HG03469 (cell line): ENCODE data around the gene HMGN1.

ENCODE experiments used
- ATAC-seq: cut with Tn5 transposase; IDR thresholded peaks from one replicate; pipeline ENCODE4 v1.9.1; 2021; ENCODE audit warnings: mild to moderate bottlenecking, moderate library complexity, moderate number of reproducible peaks; ENCODE audit not compliant: unreplicated experiment

Gene HMGN1

GRCh38 chr21:39311164-39311563, 37.7 kb downstream of the HMGN1 start:
- no peak for ATAC-seq

DNA sequence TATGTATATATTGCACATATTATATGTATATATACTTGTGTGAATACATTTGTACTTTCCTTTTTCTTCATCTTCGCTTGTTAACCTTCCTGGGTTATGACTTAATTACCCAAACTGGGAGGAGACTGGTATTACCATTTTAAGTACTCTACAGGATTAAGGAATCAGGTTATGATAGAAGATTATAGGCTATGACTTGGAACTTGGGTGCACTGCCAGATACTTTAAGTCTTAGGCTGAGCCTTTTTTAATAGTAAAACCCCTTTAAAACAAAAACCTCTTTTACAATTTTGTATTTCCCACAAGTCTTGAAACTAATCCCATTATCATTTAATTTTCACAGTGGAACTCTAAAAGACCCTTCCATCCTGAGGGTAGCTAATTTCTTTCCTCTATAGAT, 41.4 kb downstream of the HMGN1 start:
- ATAC-seq, result no peak

- ATAC-seq, result no peak
These were observed 48.3 kb downstream of the HMGN1 start for GRCh38 chr21:39300587-39300986.

DNA sequence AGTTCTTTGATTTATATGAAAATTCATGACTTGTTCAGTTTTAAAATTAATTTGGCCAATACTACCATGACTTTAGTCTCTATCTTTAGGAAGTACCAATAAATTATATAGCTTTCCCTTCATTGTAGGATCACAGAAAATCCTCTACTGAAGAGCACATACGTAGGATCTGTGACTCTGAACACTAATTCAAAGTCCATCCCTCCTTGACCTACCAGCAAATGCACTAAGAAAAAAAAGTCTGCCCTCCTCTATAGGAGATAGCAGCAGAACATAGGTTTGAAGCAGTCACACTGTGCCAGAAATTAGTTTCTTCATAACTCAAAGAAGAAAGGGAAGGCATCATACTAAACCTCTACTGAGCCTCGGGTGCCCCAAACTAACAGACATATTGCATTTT, 52.0 kb downstream of the HMGN1 start:
- no peak for ATAC-seq
